ENCODE results near the gene PIPOX.

PIPOX gene

DNA sequence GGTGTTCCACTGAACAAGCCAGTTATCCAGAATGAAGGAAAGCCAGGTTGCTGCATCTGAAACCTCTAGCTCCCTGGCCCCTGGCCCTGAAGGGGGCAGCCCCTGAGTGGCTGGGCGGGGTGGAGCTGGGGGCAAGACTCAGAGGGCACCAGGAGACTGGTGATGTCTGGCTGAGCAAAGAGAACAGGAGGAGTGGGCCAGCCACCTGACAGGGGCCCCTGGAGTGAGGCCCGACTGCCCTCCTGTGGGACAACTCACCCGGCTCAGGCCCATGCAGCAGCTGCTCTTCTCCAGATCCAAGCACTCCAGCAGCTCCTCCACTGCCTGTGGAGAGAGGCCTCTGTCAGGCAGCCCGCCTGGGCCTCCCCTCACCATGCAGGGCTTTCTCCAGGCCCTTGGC lies 60.4 kb downstream of the PIPOX start:
- no peak for DNase-seq

Data from NCI-H1417 treated with DMSO at 0.1 percent for 48 hours (cell line).